Activated CD8-positive, alpha-beta memory T cell treated with anti-CD3 and anti-CD28 coated beads for 1 hour (primary cell): ENCODE measurements around the gene SOX4.

Experiments used
- DNase-seq, 2 donors: peaks; one replicate each; pipeline ENCODE4 v3.0.0-alpha.2; 2020; ENCODE audit warnings: low read depth in 1 of 2; ENCODE audit errors: extremely low read depth in 1 of 2

The SOX4 gene

GRCh38 chr6:21592953-21593352 is 598 bp upstream of the SOX4 start:
- no peak for DNase-seq

DNA sequence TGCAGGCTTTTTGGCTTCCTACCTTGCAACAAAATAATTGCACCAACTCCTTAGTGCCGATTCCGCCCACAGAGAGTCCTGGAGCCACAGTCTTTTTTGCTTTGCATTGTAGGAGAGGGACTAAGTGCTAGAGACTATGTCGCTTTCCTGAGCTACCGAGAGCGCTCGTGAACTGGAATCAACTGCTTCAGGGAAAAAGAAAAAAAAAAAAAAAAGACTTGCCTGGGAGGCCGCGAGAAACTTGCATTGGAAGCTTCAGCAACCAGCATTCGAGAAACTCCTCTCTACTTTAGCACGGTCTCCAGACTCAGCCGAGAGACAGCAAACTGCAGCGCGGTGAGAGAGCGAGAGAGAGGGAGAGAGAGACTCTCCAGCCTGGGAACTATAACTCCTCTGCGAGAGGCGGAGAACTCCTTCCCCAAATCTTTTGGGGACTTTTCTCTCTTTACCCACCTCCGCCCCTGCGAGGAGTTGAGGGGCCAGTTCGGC is 420 bp downstream of the SOX4 start:
- DNase-seq = no peak

- peak in 1 of 2 donors; percentile 5 for DNase-seq
Measured at GRCh38 chr6:21594416-21595281, 1.1 kb downstream of the SOX4 start.

DNA sequence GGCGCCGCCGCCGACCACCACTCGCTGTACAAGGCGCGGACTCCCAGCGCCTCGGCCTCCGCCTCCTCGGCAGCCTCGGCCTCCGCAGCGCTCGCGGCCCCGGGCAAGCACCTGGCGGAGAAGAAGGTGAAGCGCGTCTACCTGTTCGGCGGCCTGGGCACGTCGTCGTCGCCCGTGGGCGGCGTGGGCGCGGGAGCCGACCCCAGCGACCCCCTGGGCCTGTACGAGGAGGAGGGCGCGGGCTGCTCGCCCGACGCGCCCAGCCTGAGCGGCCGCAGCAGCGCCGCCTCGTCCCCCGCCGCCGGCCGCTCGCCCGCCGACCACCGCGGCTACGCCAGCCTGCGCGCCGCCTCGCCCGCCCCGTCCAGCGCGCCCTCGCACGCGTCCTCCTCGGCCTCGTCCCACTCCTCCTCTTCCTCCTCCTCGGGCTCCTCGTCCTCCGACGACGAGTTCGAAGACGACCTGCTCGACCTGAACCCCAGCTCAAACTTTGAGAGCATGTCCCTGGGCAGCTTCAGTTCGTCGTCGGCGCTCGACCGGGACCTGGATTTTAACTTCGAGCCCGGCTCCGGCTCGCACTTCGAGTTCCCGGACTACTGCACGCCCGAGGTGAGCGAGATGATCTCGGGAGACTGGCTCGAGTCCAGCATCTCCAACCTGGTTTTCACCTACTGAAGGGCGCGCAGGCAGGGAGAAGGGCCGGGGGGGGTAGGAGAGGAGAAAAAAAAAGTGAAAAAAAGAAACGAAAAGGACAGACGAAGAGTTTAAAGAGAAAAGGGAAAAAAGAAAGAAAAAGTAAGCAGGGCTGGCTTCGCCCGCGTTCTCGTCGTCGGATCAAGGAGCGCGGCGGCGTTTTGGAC is 2.0 kb downstream of the SOX4 start:
- peak in 1 of 2 donors; percentile 2 for DNase-seq

GRCh38 chr6:21596145-21596948 is 2.8 kb downstream of the SOX4 start:
- peak in 1 of 2 donors; percentile 4 for DNase-seq

DNA sequence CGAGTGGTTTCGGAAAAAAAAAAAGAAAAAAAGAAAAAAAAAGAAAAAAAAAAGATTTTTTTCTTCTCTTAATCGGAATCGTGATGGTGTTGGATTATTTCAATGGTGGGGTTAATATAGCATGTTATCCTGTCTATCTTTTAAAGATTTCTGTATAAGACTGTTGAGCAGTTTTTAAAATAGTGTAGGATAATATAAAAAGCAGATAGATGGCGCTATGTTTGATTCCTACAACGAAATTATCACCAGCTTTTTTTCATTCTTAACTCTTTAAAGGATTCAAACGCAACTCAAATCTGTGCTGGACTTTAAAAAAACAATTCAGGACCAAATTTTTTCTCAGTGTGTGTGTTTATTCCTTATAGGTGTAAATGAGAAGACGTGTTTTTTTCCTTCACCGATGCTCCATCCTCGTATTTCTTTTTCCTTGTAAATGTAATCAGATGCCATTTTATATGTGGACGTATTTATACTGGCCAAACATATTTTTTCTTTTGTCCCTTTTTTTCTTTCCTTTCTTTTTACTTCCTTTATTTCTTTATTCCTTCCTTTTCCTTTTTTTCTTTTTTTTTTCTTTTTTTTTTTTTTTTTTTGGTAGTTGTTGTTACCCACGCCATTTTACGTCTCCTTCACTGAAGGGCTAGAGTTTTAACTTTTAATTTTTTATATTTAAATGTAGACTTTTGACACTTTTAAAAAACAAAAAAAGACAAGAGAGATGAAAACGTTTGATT is 3.6 kb downstream of the SOX4 start:
- no peak for DNase-seq

GRCh38 chr6:21597801-21598673 is 4.5 kb downstream of the SOX4 start:
- no peak for DNase-seq

- DNase-seq = no peak
Measured at GRCh38 chr6:21598674-21599023, 5.1 kb downstream of the SOX4 start.

- DNase-seq = no peak
Measured at GRCh38 chr6:21599051-21599696, 5.6 kb downstream of the SOX4 start.

- no peak for DNase-seq
Measured at GRCh38 chr6:21601339-21601923, 7.9 kb downstream of the SOX4 start.

- DNase-seq = no peak
Measured at GRCh38 chr6:21601932-21602390, 8.4 kb downstream of the SOX4 start.

DNA sequence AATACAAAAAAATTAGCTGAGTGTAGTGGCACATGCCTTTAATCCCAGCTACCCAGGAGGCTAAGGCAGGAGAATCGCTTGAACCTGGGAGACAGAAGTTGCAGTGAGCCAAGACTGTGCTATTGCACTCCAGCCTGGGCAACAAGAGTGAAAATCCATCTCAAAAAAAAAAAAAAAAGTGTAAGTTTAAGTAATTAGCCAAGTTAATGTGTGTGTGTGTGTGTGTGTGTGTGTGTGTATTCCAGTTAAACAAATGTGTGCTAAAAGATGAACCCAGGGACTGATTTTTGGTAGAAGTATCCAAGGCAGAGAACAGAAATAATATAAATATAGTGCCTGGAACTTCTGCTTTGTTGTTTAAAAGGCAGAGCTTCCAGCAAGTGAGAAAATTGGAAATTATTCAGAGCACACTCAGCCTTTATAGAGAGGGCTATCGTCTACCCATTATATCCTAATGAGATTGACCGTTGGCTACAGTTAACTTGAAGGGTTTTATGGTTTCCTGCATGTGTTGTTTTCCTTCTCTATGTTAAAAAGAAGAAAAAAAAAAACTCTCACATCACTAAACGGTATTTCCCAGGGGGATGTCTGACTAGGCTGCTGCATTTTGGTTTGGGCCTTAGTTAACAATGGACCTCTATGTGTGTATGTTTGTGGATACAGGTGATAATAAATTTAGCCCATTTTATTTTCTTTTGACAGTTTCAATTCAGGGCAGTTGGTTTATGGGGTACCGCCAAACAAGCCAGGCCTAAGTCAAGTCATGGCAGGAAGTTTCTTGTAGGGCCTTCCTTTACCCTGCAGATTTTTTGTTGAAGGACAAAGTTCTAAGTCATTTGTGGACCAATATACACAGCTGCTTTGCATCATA is 9.8 kb downstream of the SOX4 start:
- no peak for DNase-seq

DNA sequence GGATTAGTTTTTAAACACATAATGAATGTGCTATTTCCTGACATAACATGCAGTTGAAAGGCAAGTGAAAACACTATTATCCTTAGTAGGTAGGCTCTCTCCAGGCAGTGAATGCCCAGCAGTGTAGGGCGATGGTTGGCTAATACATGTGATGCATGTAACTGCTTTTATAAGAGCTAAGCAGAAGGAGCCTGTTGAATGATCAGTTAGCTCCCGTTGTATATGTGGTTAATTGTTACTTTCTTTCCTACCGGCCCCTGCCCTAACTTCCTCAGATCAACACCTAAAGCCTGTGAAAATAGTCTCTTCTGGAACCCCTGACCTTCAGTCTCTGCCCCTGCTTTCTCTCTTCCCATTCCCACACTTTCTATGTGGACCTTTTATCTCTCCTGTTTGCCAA is 10.5 kb downstream of the SOX4 start:
- DNase-seq = no peak

DNA sequence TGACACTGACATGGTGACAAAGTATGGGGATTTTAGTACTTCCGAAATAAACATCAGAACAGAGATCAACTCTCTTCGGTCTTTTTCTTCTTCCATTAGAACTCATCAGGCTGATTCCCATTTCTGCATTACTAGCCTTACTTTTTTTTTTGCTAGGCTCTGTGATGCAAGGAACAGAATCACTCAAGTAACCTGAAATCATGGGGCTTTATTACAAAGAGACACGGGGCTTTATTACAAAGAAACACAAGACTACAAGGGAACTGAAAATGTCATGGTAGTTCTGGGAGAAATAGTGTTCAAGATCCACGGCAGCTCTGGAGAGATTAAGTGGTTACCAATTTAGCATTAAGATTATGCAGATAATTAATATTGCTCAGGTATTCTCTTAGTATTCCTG is 11.6 kb downstream of the SOX4 start:
- DNase-seq = no peak

GRCh38 chr6:21608601-21609000 is 15.1 kb downstream of the SOX4 start:
- DNase-seq = no peak

DNA sequence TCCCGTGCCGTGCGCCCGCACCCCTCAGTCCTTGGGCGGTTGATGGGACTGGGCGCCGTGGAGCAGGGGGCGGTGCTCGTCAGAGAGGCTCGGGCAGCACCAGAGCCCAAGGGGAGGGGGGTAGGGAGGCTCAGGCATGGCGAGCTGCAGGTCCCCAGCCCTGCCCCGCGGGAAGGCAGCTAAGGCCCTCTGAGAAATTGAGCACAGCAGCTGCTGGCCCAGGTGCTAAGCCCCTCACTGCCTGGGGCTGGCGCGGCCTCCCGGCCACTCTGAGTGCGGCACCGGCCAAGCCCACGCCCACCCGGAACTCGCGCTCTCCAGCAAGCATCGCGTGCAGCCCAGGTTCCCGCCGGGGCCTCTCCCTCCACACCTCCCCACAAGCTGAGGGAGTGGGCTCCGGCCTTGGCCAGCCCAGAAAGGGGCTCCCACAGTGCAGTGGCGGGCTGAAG is 16.4 kb downstream of the SOX4 start:
- DNase-seq = no peak

GRCh38 chr6:21610341-21610740 is 16.8 kb downstream of the SOX4 start:
- no peak for DNase-seq
